GM19351 (cell line): ENCODE measurements around the gene TGM3.

Experiments
- ATAC-seq: cut with Tn5 transposase; IDR thresholded peaks from one replicate; pipeline ENCODE4 v1.9.1; 2021; ENCODE audit warnings: mild to moderate bottlenecking, moderate library complexity; ENCODE audit not compliant: unreplicated experiment

Gene TGM3

DNA sequence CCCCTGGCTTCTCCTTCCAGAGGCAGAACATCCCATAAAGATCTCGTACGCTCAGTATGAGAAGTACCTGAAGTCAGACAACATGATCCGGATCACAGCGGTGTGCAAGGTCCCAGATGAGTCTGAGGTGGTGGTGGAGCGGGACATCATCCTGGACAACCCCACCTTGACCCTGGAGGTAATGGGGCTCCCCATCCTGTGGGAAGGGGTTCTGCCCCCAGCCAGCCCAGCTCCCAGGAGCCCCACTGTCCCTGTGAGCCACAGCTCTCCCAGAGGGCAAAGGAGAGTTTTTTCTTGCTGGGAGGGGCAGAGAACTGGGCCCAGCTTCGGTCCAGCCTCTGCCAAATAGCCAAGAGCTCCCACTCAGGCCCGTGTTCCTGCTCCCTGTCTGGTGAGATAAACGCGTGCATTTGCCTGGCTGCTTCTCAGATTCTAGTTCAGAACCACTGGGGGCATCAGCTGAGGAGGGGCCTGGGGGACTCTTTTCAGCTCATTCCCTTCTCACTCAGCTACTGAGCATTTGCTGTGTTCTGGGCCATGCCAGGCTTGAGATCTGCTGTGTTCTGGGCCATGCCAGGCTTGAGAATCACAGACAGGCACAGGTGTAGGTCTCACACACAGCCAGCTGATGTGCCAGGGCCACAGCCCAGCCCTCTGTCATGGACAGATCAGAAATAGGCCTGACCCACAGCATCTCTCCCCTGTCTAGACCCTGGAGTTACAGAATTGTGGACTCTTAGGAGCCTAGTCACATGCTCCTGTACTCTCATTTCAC lies 39.5 kb downstream of the TGM3 start:
- no peak for ATAC-seq

GRCh38 chr20:2336471-2336870 lies 40.7 kb downstream of the TGM3 start:
- no peak for ATAC-seq

DNA sequence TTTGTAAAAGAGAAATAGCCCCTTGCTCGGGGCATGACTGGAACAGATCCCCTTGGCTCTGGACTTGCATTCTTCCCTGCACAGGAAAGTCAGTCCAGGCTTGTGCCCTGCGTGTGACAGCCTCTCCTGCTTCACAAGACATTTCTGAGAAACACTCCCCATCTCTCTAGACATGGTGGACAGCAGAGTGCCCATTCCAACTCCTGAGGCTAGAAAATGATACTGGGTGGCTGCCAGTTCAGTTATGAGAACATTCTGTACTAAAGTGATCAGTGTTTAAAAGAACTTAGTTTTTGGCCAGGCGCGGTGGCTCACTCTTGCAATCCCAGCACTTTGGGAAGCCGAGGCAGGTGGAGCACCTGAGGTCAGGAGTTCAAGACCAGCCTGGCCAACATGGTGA lies 41.3 kb downstream of the TGM3 start:
- ATAC-seq: no peak

GRCh38 chr20:2338411-2339066 lies 42.7 kb downstream of the TGM3 start:
- ATAC-seq: no peak

DNA sequence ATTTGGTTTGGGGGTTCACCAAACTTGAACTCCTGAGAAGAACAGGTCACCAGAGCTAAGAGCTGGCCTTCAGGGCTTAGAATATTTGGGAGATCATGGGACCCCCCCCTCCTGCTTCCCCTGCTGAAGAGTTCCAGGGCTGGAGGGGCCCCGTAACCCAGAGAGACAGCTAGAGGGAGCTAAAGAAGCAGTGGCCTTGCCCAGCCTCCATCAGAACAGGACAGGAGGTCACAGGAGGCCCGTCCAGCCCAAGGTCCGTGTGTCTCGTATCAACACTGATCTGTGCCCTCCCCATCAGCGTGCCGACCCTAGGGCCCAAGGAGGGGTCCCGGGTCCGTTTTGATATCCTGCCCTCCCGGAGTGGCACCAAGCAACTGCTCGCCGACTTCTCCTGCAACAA lies 44.3 kb downstream of the TGM3 start:
- no peak for ATAC-seq

DNA sequence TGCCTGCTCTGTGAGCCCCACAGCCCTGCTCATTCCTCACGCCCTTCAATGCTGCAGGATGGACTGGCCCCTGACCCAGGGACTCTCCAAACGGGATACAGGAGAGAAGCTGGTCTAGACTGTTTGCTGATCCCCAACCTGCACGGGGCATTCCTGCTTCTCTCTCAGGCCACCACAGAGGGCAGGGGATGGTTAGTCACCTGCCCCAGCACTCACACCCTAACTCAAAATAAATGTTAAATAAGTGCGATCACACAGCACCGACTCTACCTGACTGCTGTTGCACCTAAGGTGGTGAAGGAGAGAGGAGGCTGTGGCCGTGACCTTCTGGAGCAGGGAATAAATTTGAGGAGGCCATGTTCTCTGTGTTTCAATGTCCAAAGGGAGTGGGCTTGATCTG lies 45.0 kb downstream of the TGM3 start:
- no peak for ATAC-seq

- ATAC-seq: no peak
These were observed 45.5 kb downstream of the TGM3 start for GRCh38 chr20:2341336-2341735.

- ATAC-seq: no peak
These were observed 46.4 kb downstream of the TGM3 start for GRCh38 chr20:2342243-2342642.

- ATAC-seq: no peak
These were observed 50.4 kb downstream of the TGM3 start for GRCh38 chr20:2346188-2346587.

DNA sequence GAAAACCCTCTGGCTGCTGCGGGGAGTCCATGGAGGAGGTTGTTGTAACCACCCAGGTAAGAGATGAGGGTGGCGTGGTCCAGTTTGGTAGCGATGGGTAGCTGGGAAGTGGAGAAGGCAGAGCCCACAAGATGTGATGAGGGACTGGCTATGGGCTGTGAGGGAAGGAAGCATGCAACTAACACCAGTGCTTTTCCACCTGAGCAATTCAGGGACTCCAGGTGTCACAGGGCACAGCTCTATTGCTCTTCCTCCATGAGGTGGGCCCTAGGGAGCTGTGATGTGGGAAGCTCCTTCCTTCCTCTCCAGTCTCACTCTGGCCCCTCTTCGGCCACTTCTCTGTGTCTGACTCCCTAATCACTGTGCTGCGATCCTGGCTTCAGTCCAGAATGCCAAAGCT lies 52.5 kb downstream of the TGM3 start:
- no peak for ATAC-seq

DNA sequence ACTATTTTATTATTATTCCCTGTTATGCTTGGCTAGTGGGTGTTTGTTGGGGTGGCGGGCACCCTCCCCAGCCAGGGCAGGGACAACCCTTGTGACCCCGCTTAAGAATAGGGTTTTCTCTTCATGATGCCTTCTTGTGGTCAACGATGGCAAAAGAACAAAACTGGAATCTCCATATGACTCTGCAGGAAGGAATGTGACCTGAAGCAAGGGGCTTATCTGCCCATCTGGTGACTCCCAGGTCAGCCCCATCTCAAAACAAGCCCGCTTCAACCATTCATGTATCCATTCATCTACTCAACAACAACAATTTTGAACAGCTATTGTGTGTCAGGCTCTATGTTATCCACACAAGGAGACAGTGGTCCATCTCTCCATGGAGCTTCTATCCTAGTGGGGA lies 54.0 kb downstream of the TGM3 start:
- ATAC-seq: no peak

DNA sequence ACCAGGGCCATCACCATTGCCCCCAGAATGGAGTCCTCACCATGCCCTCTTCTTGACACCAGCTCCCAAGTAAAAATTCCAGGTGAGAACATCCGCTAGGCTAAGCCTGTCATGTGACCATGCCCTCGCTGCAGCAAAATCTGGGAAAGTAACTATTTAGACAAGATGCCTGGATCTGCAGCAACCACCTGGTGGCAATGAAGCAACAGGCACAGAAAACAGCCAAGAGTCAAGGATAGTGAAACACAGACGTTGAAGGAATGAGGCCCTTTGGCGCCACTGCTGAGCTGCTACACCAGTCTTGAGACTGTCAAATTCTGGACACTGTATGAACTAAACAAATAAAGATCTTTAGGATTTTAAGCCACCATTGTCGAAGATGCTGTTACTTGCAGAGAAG lies 54.8 kb downstream of the TGM3 start:
- no peak for ATAC-seq

GRCh38 chr20:2353231-2353630 lies 57.4 kb downstream of the TGM3 start:
- ATAC-seq: no peak

DNA sequence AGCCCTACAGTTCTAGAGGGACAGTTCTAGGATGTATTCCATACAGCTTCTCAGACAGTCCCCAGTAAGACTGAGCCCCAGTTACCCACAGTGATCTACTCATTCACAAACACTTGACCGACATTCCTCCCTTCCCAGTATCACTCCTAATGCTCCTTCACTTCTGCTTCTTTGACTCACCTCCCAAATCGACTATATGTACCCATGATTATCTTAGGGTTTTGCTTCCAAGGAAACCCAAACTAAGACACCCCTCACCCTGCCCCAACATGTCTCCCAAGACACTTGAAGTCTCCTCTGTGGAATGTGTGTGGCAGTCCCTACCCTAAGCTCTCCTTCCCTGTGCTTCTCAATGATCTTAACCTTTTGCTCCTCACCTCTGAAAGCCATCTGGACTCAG lies 61.3 kb downstream of the TGM3 start:
- no peak for ATAC-seq

GRCh38 chr20:2358006-2358405 lies 62.2 kb downstream of the TGM3 start:
- ATAC-seq: no peak

DNA sequence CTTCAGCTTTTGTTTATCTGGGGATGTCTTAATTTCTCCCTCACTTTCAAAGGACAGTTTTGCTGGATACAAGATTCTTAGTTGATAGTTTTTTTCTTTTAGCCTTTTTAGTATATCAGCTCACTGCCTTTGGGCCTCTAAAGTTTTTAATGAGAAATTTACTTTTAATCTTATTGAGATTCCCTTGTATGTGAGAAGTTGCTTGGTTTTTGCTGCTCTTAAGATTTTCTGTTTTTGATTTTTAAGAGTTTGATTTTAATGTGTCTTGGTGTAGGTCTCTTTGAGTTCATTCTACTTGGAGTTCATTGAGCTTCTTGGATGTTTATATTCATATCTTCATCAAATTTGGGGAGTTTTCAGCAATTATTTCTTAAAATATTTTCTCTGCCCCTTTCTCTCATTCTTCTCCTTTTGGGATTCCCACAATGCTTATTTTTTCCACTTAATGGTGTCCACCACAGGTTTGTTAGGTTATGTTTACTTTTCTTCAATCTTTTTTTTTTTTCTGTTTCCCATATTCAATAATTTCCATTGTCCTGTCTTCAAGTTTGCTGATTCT lies 65.3 kb downstream of the TGM3 start:
- no peak for ATAC-seq

GRCh38 chr20:2363187-2363586 lies 67.4 kb downstream of the TGM3 start:
- no peak for ATAC-seq

DNA sequence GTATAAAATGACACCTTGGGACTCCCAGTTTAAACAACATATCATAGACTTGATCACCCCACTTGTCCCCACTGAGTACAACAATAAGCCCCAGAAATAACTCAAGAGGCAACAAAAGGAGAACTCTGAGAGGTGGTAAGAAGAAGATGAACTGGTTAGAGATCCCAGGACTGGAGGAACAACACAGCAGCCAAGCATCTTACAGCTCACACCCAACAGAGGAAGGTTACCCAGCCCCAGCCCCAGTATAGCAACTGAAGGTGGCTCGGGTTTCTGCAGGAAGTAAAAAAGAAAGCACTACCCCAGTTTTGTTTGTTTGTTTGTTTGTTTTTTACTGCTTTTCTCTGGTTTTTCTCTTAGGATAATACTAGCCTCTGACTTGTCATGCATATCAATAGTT lies 67.8 kb downstream of the TGM3 start:
- no peak for ATAC-seq

- no peak for ATAC-seq
These were observed 68.2 kb downstream of the TGM3 start for GRCh38 chr20:2364044-2364443.

DNA sequence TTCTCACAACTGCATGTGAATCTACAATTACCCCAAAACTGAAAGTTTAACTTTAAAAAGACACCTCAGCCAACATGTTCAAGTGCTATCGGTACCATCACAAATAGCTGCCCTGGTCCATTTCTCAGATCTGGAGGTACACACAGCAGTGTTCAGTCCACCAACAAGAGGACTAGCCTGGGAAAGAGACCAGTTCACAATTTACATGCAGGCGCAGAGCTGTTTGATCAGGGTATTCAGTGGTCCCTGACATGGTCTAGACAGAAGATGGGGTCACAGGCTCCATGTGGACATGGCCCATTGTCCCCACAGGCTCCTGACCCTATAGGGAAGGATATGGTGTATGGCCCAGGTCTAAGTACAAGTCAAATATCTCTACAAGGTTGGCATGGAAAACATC lies 69.3 kb downstream of the TGM3 start:
- ATAC-seq: no peak

DNA sequence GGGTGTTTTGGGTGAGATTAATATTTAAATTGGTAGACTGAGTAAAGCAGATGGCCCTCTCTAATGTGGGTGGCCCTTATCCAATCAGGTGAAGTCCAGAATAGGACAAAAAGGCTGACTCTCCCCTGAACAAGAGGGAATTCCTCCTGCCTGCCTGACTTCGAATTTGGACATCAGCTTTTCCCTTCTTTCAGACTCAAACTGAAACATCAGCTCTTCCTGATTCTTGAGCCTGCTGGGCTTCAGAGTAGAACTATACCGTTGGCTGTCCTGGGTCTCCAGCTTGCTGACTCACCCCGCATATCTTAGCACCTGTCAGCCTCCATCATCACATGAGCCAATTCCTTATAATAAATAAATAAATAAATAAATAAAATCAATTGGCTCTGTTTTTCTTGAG lies 69.9 kb downstream of the TGM3 start:
- ATAC-seq: no peak

DNA sequence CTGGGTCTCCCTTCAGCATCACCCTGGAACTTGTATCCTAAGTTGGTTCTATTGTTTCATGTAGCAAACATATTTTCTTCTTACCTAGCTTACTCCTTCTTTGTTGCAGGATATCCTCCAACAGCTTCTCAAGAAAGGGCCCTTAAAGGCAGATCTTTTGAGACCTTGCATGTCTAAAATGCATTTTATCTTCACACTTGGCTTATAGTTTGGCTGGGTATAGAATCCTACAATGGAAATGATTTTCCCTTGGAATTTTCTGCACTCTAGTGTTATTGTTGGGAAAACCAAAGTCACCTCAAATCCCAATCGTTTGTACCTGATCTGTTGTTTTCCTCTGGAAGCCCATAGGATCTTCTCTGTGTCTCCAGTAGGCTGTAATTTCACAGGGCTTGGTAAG lies 72.8 kb downstream of the TGM3 start:
- no peak for ATAC-seq
